Skeletal muscle tissue (tissue), 4 donors: ENCODE measurements around the gene TRAF1. TPM values are rescaled to one million over a fixed set of nuclear protein-coding genes. Genes with fewer than 3 reads are reported as not detected.

Experiments used
- H3K27ac ChIP-seq: one replicate; pipeline ENCODE4 v1.7.0; 2013; ENCODE audit warnings: mild to moderate bottlenecking, low read depth, low read length, inconsistent platforms
- H3K27me3 ChIP-seq, 3 donors: one replicate each; pipeline ENCODE4 v1.7.0; 2013; ENCODE audit warnings: low read length in 3 of 3; ENCODE audit not compliant: control insufficient read depth in 3 of 3, insufficient read depth in 3 of 3
- H3K36me3 ChIP-seq, 3 donors: one replicate each; pipeline ENCODE4 v1.7.0; 2013; ENCODE audit warnings: low read length in 3 of 3; ENCODE audit not compliant: control insufficient read depth in 3 of 3, insufficient read depth in 3 of 3
- H3K4me1 ChIP-seq, 3 donors: one replicate each; pipeline ENCODE4 v1.7.0; 2013; ENCODE audit warnings: low read length in 3 of 3, mild to moderate bottlenecking in 3 of 3; ENCODE audit not compliant: control insufficient read depth in 3 of 3, insufficient read depth in 3 of 3
- H3K4me3 ChIP-seq, 3 donors: one replicate each; pipeline ENCODE4 v1.7.0; 2013; ENCODE audit warnings: low read length in 3 of 3
- H3K9ac ChIP-seq, 3 donors: one replicate each; pipeline ENCODE4 v1.7.0; 2013; ENCODE audit warnings: low read length in 3 of 3, mild to moderate bottlenecking in 3 of 3, moderate library complexity in 2 of 3, low read depth in 1 of 3
- H3K9me3 ChIP-seq, 3 donors: one replicate each; pipeline ENCODE4 v1.7.0; 2013; ENCODE audit warnings: low read length in 3 of 3; ENCODE audit not compliant: control insufficient read depth in 3 of 3
- total RNA-seq: library from RNA; depleted of rRNA; stranded (reverse); fragments of >200 nt; gene quantifications from one replicate; pipeline ENCODE4 v1.2.3, GENCODE V29; 2014
- donor health status: Osteomylitis.

TRAF1 gene
- total RNA-seq, 1 donor from 2014 or later, result 2.1 TPM

- Histone ChIP-seq H3K27me3 (no peaks in the 10 kb centered on the region), H3K9me3 (no peaks in the 10 kb centered on the region), H3K9ac (no peak overlapping the region), H3K27ac (no peak overlapping the region), H3K4me1 (peaks cover 26 to 37% (median 32%) of the 10 kb centered on the region in 3 donors), H3K36me3 (no peaks in the 10 kb centered on the region), H3K4me3 (no peak overlapping the region)
Observed at GRCh38 chr9:120934281-120934680, 7.7 kb upstream of the TRAF1 start.

GRCh38 chr9:120933310-120934055 lies 6.9 kb upstream of the TRAF1 start:
- Histone ChIP-seq H3K9ac (no peak overlapping the region), H3K27me3 (no peaks in the 10 kb centered on the region), H3K4me3 (no peak overlapping the region), H3K27ac (no peak overlapping the region), H3K36me3 (no peaks in the 10 kb centered on the region), H3K9me3 (no peaks in the 10 kb centered on the region), H3K4me1 (peaks cover 29 to 40% (median 34%) of the 10 kb centered on the region in 3 donors)

GRCh38 chr9:120932086-120932823 lies 5.7 kb upstream of the TRAF1 start:
- Histone ChIP-seq H3K27me3 (no peaks in the 10 kb centered on the region), H3K9ac (peak overlapping the region in 1 of 3 donors; percentile 51), H3K36me3 (no peaks in the 10 kb centered on the region), H3K4me3 (no peak overlapping the region), H3K9me3 (no peaks in the 10 kb centered on the region), H3K27ac (peak overlapping the region; percentile 64), H3K4me1 (peaks cover 37 to 46% (median 40%) of the 10 kb centered on the region in 3 donors)

GRCh38 chr9:120931231-120932085 lies 4.9 kb upstream of the TRAF1 start:
- Histone ChIP-seq H3K36me3 (no peaks in the 10 kb centered on the region), H3K9ac (peak overlapping the region in 1 of 3 donors; percentile 51), H3K9me3 (no peaks in the 10 kb centered on the region), H3K27me3 (no peaks in the 10 kb centered on the region), H3K4me1 (peaks cover 37 to 40% (median 38%) of the 10 kb centered on the region in 3 donors), H3K4me3 (no peak overlapping the region), H3K27ac (peak overlapping the region; percentile 64)

- Histone ChIP-seq H3K27ac (peak overlapping the region; percentile 73), H3K4me3 (peak overlapping the region; percentile 71 to 80 (median 74)), H3K36me3 (no peaks in the 10 kb centered on the region), H3K9me3 (no peaks in the 10 kb centered on the region), H3K9ac (peak overlapping the region; percentile 80 to 89 (median 83)), H3K27me3 (no peaks in the 10 kb centered on the region), H3K4me1 (peaks cover 18 to 25% (median 19%) of the 10 kb centered on the region in 3 donors)
Observed at GRCh38 chr9:120929229-120929791, 2.7 kb upstream of the TRAF1 start.

- Histone ChIP-seq H3K27me3 (no peaks in the 10 kb centered on the region), H3K4me3 (peak overlapping the region; percentile 71 to 80 (median 74)), H3K9me3 (no peaks in the 10 kb centered on the region), H3K36me3 (peaks cover 0 to under 1% (median 0%) of the 10 kb centered on the region in 3 donors), H3K27ac (peak overlapping the region; percentile 73), H3K9ac (peak overlapping the region; percentile 80 to 89 (median 83)), H3K4me1 (peaks cover 18 to 25% (median 19%) of the 10 kb centered on the region in 3 donors)
Observed at GRCh38 chr9:120928483-120929228, 2.1 kb upstream of the TRAF1 start.

- Histone ChIP-seq H3K27me3 (no peaks in the 10 kb centered on the region), H3K36me3 (peaks cover 0 to 2% (median 0%) of the 10 kb centered on the region in 3 donors), H3K9me3 (no peaks in the 10 kb centered on the region), H3K9ac (peak overlapping the region; percentile 63 to 89 (median 83)), H3K4me1 (peaks cover 18 to 22% (median 19%) of the 10 kb centered on the region in 3 donors), H3K4me3 (peak overlapping the region; percentile 71 to 80 (median 74)), H3K27ac (peak overlapping the region; percentile 73)
Observed at GRCh38 chr9:120928015-120928482, 1.5 kb upstream of the TRAF1 start.

GRCh38 chr9:120927269-120928014 lies 846 bp upstream of the TRAF1 start:
- peaks cover 18 to 22% (median 19%) of the 10 kb centered on the region in 3 donors for H3K4me1 ChIP-seq
- no peaks in the 10 kb centered on the region for H3K27me3 ChIP-seq
- H3K9me3 ChIP-seq, result no peaks in the 10 kb centered on the region
- H3K27ac ChIP-seq, result no peak overlapping the region
- H3K36me3 ChIP-seq, result peaks cover 0 to 2% (median 0%) of the 10 kb centered on the region in 3 donors
- H3K4me3 ChIP-seq, result no peak overlapping the region
- no peak overlapping the region for H3K9ac ChIP-seq
